ENCODE results near the gene HEMGN.
A peak's percentile ranks its signal among the peaks of the same experiment; 100 is the strongest.

The HEMGN gene

GRCh38 chr9:97982683-97983588 is 45.0 kb upstream of the HEMGN start, which contains the start of gene ANP32B:
Gene ANP32B, plus strand, starts transcription at chr9:97983341. Its CDS starts 215 bp downstream, at chr9:97983556.
- peak; percentile 97 for DNase-seq
- H3K36me3 ChIP-seq, result peaks cover 17% of the 10 kb centered on the region
- H3K9me3 ChIP-seq (ENCODE audit: severe bottlenecking), result peaks cover 5% of the 10 kb centered on the region
- peak within 1 kb of the TSS; percentile 100 for H3K27ac ChIP-seq
- H3K4me3 ChIP-seq (ENCODE audit: low read depth, low read length), result peak within 1 kb of the TSS; percentile 88
- H3K27me3 ChIP-seq (ENCODE audit: insufficient read depth, low read depth, severe bottlenecking), result no peaks in the 10 kb centered on the region
- TF ChIP-seq, protein P1, sequence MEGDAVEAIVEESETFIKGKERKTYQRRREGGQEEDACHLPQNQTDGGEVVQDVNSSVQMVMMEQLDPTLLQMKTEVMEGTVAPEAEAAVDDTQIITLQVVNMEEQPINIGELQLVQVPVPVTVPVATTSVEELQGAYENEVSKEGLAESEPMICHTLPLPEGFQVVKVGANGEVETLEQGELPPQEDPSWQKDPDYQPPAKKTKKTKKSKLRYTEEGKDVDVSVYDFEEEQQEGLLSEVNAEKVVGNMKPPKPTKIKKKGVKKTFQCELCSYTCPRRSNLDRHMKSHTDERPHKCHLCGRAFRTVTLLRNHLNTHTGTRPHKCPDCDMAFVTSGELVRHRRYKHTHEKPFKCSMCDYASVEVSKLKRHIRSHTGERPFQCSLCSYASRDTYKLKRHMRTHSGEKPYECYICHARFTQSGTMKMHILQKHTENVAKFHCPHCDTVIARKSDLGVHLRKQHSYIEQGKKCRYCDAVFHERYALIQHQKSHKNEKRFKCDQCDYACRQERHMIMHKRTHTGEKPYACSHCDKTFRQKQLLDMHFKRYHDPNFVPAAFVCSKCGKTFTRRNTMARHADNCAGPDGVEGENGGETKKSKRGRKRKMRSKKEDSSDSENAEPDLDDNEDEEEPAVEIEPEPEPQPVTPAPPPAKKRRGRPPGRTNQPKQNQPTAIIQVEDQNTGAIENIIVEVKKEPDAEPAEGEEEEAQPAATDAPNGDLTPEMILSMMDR (IDR thresholded peaks at IDR 0.05; ENCODE audit: low read depth, low read length), result peak; percentile 95

DNA sequence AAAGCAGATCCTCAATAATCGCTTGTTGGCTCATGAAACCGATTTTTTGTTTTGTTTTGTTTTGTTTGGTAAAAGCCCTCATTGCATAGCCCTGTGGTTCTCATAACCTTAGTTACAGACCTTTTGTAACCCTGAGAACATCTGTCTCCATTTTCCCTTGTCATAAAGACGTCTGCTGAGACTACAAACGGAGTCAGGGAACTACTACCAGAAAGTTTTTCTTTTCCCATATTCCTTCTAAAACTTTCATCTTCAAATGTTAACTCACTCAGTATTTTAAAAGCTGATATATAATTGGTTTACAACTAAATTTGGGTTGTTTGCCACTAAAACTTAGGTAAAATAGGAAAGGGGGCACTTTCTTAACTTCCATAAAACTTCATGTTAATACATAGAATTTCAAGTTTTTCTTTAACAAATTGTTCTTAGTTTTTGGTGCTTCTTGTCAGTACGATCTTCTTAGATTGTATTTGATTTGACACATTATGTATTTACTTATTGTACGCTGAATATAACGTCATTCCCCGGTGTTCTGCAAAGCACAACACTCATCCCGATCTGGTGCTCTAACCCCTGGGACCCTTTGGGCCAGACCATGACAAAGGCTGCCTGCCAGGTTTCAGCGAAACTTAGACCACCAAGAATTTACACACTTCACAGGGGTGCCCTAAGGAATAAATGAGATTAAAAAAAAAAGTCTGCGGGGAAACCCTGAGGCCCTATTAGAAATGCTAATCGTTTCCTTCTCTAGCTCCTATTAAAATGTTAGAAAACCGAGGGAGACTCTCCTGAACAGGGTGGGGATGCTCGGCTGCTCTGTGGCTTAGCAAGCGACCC is 44.1 kb upstream of the HEMGN start:
- TF ChIP-seq, protein P1 (IDR thresholded peaks at IDR 0.05; ENCODE audit: low read depth, low read length), result no peak
- no peak for DNase-seq
- peaks cover 5% of the 10 kb centered on the region for H3K9me3 ChIP-seq (ENCODE audit: severe bottlenecking)
- peak overlapping the region; percentile 100 for H3K27ac ChIP-seq
- H3K27me3 ChIP-seq (ENCODE audit: insufficient read depth, low read depth, severe bottlenecking), result no peaks in the 10 kb centered on the region
- peaks cover 17% of the 10 kb centered on the region for H3K36me3 ChIP-seq
- peak overlapping the region; percentile 88 for H3K4me3 ChIP-seq (ENCODE audit: low read depth, low read length)

DNA sequence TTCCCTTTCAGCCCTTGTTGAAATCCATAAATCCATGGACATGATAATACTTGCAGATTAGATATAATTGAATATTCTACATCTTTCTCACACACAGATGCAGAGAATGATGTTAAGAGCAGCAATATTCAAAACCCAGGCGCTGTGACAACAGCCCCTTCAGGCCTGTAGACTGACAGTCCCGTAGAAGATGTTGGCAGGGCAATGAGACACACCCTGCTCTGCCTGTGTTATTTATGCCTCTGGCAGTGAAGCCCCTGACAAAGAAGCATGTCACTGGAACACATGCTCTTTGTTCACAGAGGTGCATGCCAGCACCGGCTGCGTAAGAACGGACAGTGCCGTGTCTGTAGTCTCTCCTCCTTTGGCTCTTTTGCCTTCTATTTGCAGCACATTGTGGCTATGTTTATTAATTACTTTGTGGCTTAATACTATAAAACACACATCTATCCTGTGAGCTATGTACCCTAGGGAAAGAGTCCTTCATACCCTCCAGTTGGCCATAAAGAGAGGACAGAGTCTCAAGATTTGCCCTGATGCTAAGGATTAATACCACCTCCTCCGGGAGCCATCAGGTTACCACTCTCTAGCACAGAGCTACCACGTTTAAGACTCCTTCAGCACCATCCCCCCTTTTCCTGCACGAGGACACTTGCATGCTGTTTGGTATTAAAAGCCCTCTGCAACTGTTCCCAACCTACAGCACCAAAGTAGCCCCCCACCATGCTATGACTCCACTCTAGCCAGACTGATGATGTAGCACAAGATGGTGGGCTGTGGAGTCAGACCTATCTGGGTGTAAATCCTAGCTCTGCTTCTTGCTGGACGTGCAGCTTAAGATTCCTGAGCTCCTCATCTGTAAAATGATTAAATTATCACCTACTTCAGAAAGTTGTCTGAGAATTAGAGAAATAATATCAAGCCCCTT is 43.2 kb upstream of the HEMGN start:
- Histone ChIP-seq H3K9me3 (ENCODE audit: severe bottlenecking) (peaks cover 5% of the 10 kb centered on the region), H3K36me3 (peaks cover 17% of the 10 kb centered on the region), H3K27ac (peak overlapping the region; percentile 100), H3K27me3 (ENCODE audit: insufficient read depth, low read depth, severe bottlenecking) (no peaks in the 10 kb centered on the region), H3K4me3 (ENCODE audit: low read depth, low read length) (peak overlapping the region; percentile 88; the same call in 1 of the 2 replicates)
- DNase-seq, result peak; percentile 38
- TF ChIP-seq, protein P1 (IDR thresholded peaks at IDR 0.05; ENCODE audit: low read depth, low read length), result no peak

- DNase-seq, result no peak
- no peaks in the 10 kb centered on the region for H3K27me3 ChIP-seq (ENCODE audit: insufficient read depth, low read depth, severe bottlenecking)
- peak overlapping the region; percentile 100 for H3K27ac ChIP-seq
- TF ChIP-seq, protein P1 (IDR thresholded peaks at IDR 0.05; ENCODE audit: low read depth, low read length), result no peak
- H3K4me3 ChIP-seq (ENCODE audit: low read depth, low read length), result no peak overlapping the region
- H3K36me3 ChIP-seq, result peaks cover 14% of the 10 kb centered on the region
- peaks cover 5% of the 10 kb centered on the region for H3K9me3 ChIP-seq (ENCODE audit: severe bottlenecking)
Measured at GRCh38 chr9:97980479-97980803, 42.5 kb upstream of the HEMGN start.

- Histone ChIP-seq H3K9me3 (ENCODE audit: severe bottlenecking) (no peaks in the 10 kb centered on the region), H3K27ac (peak overlapping the region; percentile 100), H3K4me3 (ENCODE audit: low read depth, low read length) (peak overlapping the region; percentile 35; the same call in 1 of the 2 replicates), H3K36me3 (peaks cover 10% of the 10 kb centered on the region), H3K27me3 (ENCODE audit: insufficient read depth, low read depth, severe bottlenecking) (no peaks in the 10 kb centered on the region)
- DNase-seq, result peak; percentile 67
- TF ChIP-seq, protein P1 (IDR thresholded peaks at IDR 0.05; ENCODE audit: low read depth, low read length), result no peak
Measured at GRCh38 chr9:97979788-97980478, 42.0 kb upstream of the HEMGN start.

Measured in WERI-Rb-1 (cell line).